ENCODE results near the gene PPP2R5E. TPM values are rescaled to one million over a fixed set of nuclear protein-coding genes. Genes with fewer than 3 reads are reported as not detected.

Gene PPP2R5E
- total RNA-seq, 2 experiments from 2014 or later: 30.0 to 32.5 TPM

DNA sequence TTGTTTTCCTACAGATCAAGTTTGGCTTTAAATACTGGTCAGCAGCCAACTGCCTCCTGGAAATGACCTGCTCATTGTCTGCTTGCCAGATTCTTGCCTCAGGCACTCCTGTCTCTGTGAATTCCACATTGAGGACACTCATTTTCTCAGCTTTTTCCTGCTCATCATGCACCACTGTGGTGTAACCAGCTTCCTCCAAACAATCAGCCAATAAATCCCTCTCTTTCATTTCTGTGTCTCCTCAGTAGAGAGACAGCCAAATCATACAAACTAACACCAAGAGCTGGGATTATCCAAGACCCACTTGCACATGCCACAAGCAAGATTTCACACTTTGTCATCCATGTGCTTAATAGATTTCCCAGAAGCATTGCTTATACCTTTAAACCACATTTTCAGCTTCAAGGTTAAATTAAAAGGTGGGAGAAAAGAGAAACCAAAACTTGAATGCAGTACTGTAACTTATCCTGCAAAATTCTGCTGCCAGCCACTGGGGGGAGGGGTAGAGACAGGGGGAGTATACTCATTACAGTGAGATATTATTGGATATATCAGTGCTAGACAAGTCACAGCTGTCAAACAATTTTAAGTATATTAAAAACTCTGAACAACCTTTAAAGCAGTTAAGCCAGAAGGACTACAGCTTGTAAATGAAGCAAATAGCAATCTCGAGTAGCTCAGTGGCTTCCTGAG, 105.0 kb downstream of the PPP2R5E start:
- CTCF ChIA-PET: interaction anchor here (0.9 to 1.3 kb wide), 6 partner anchors 10 to 193 kb away, joined by 3 to 5 read pairs (median 3); no protein-coding TSS in a partner anchor
- H3K27ac Mint-ChIP-seq: no peak overlapping the region
- no peaks in the 10 kb centered on the region for H3K9me3 Mint-ChIP-seq
- H3K4me3 Mint-ChIP-seq: no peak overlapping the region
- peak; percentile 47 for DNase-seq
- H3K27me3 Mint-ChIP-seq (ENCODE audit: low read depth): no peaks in the 10 kb centered on the region
- H3K4me1 Mint-ChIP-seq (ENCODE audit: low read depth): peaks cover 55% of the 10 kb centered on the region
- intact Hi-C loops (cut with micrococcal nuclease): loop anchor here (1.0 to 2.0 kb wide), 2 partner anchors 41 to 106 kb away; no protein-coding TSS in a partner anchor
- H3K36me3 Mint-ChIP-seq (ENCODE audit: low read depth): peaks cover 5% of the 10 kb centered on the region

DNA sequence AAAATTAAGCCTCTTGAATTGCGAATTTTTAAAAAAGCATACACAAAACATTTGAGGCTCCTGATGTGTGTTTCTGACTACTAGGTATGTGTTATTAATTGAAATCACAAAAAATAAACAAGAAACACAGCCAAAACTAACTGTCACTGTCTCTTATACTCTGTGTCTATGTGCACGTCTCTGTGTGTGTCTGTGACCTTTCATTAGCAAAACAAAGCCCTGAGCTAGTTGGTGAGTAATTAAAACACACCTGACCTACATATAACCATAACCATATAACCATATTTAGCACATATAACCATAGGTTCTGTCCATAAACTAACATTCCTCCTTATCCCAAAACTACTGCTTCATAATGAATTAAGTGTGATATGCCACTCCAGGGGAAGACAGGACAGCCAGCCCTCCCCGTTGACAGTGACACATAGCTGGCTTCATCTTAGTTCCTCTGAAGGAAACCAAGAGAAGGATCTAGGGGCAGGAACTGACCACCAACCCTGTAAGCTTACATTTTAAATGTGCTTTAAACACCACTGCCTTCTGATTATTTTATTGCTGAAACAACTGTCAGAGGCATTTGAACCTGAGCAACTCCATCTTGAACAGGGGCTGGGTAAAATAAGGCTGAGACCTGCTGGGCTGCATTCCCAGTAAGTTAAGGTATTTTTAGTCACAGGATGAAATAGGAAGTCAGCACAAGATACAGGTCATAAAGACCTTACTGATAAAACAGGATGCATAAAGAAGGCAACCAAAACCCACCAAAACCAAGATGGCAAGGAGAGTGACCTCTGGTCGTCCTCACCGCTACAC, 106.7 kb downstream of the PPP2R5E start:
- Mint-ChIP-seq H3K9me3 (no peaks in the 10 kb centered on the region), H3K27ac (no peak overlapping the region), H3K4me3 (no peak overlapping the region), H3K4me1 (ENCODE audit: low read depth) (peaks cover 58% of the 10 kb centered on the region), H3K27me3 (ENCODE audit: low read depth) (no peaks in the 10 kb centered on the region), H3K36me3 (ENCODE audit: low read depth) (peaks cover 5% of the 10 kb centered on the region)
- no peak for DNase-seq
- CTCF ChIA-PET: no interaction called here
- intact Hi-C loops (cut with micrococcal nuclease): no loop called here

DNA sequence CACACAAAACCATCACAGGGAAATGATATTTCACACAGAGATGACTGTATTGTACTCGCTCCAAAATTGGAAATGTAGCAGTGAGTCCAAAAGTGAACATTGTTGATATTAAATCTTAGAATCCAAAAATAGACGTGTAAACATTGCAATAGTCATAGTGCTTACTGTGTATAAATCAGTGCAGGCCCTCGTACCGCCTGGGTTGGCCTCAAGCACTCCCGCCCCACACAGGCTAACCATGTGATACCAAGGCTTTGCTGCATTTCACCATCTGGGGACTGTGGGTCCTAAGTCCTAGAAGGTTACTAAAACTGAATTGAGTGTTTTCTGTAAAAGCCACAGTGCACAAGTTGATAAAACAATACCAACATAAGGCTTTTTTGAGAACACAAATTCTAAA, 107.3 kb downstream of the PPP2R5E start:
- H3K27me3 Mint-ChIP-seq (ENCODE audit: low read depth): no peaks in the 10 kb centered on the region
- CTCF ChIA-PET: no interaction called here
- H3K27ac Mint-ChIP-seq: no peak overlapping the region
- peaks cover 53% of the 10 kb centered on the region for H3K4me1 Mint-ChIP-seq (ENCODE audit: low read depth)
- DNase-seq: no peak
- intact Hi-C loops (cut with micrococcal nuclease): no loop called here
- no peak overlapping the region for H3K4me3 Mint-ChIP-seq
- H3K9me3 Mint-ChIP-seq: no peaks in the 10 kb centered on the region
- H3K36me3 Mint-ChIP-seq (ENCODE audit: low read depth): no peaks in the 10 kb centered on the region

DNA sequence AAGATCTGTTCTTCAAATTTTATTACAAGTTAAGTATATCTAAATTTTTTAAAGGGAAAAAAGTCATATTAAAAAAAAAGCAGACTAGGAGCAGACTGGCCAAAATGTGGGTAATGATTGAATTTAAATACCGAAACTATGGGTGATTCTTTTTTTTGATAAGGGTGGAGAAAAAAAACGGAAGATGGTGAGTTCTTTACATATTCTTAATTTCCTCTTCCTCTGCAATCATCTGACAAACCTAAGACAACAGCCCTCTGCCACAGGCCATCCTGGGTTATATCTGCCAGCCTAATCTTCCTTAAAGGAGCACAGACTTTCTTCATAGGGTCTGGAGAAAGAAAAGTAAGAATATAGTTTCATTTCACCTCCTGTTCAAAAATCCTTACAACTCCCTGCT, 108.0 kb downstream of the PPP2R5E start:
- intact Hi-C loops (cut with micrococcal nuclease): no loop called here
- Mint-ChIP-seq H3K4me1 (ENCODE audit: low read depth) (peaks cover 52% of the 10 kb centered on the region), H3K27ac (no peak overlapping the region), H3K27me3 (ENCODE audit: low read depth) (no peaks in the 10 kb centered on the region), H3K36me3 (ENCODE audit: low read depth) (no peaks in the 10 kb centered on the region), H3K9me3 (no peaks in the 10 kb centered on the region), H3K4me3 (no peak overlapping the region)
- no peak for DNase-seq
- CTCF ChIA-PET: no interaction called here

DNA sequence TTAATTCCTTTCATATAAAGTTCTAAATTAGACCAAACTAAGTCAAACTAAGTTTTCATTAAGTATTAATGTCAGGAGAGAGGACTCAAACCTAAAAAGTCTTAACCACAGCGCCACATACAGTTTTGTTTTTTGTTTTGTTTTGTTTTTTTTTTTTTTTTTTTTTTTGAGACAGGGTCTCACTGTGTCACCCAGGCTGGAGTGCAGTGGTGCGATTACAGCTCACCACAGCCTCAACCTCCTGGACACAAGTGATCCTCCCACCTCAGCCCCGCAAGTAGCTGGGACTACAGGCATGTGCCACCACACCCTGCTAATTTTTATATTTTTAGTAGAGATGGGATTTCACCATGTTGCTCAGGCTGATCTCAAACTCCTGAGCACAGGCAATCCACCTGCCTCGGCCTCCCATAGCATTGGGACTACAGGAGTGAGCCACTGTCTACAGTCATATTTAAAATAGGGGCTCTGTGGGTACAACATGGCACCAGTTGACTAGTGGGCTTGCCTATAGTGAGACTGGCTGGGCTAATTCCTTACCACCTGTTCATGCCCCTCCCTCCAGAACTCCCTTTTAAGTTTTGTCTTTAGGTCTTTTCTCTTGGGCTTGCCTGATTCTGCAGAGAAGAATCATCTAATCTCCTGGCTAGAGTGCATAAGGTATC, 110.2 kb downstream of the PPP2R5E start:
- no peaks in the 10 kb centered on the region for H3K9me3 Mint-ChIP-seq
- peaks cover 39% of the 10 kb centered on the region for H3K4me1 Mint-ChIP-seq (ENCODE audit: low read depth)
- no peak overlapping the region for H3K27ac Mint-ChIP-seq
- DNase-seq: no peak
- H3K27me3 Mint-ChIP-seq (ENCODE audit: low read depth): no peaks in the 10 kb centered on the region
- intact Hi-C loops (cut with micrococcal nuclease): no loop called here
- CTCF ChIA-PET: no interaction called here
- no peaks in the 10 kb centered on the region for H3K36me3 Mint-ChIP-seq (ENCODE audit: low read depth)
- no peak overlapping the region for H3K4me3 Mint-ChIP-seq

DNA sequence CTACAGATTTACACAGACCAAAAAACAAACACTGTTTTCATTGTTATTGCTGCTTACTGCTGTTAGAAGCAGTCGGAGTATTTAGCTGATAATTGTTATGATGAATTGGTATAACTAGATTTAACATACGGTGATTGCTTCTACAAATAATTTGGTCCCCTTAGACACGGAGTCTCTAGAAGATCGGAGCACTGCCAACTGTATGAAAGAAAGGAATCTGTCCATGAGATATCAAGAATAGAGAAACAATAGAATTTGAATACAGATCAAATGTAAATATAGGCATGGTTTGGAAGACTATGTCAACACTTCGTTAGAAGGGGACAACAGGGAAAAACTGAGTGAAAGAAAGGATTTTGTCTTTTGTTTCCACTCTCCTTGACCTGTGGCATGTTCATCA, 110.9 kb downstream of the PPP2R5E start:
- Mint-ChIP-seq H3K4me1 (ENCODE audit: low read depth) (peaks cover 35% of the 10 kb centered on the region), H3K9me3 (no peaks in the 10 kb centered on the region), H3K36me3 (ENCODE audit: low read depth) (no peaks in the 10 kb centered on the region), H3K4me3 (no peak overlapping the region), H3K27ac (no peak overlapping the region), H3K27me3 (ENCODE audit: low read depth) (no peaks in the 10 kb centered on the region)
- intact Hi-C loops (cut with micrococcal nuclease): no loop called here
- DNase-seq: no peak
- CTCF ChIA-PET: no interaction called here

DNA sequence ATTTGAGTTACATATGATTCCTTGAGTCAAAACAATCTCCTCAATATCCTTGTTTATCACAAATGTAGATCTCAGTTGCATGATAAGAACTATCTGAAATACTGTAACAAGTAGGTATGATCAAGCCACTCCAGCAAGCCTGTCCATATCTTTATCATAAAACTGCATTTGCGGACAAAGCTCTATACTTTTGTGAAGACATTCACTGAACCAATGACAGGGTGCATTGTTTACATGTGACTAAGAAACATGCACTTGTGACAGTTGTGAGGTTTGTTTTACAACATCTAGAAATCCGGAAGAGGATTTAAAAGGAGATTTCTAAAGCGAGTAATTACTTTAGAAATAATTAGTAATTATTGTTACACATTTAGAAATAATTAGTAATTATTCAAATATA, 111.7 kb downstream of the PPP2R5E start:
- Mint-ChIP-seq H3K27me3 (ENCODE audit: low read depth) (no peaks in the 10 kb centered on the region), H3K9me3 (no peaks in the 10 kb centered on the region), H3K4me3 (no peak overlapping the region), H3K36me3 (ENCODE audit: low read depth) (no peaks in the 10 kb centered on the region), H3K4me1 (ENCODE audit: low read depth) (peaks cover 29% of the 10 kb centered on the region), H3K27ac (no peak overlapping the region)
- no peak for DNase-seq
- CTCF ChIA-PET: interaction anchor here (0.6 kb wide), 1 partner anchor 310 kb away, joined by 4 read pairs; no protein-coding TSS in a partner anchor
- intact Hi-C loops (cut with micrococcal nuclease): no loop called here

DNA sequence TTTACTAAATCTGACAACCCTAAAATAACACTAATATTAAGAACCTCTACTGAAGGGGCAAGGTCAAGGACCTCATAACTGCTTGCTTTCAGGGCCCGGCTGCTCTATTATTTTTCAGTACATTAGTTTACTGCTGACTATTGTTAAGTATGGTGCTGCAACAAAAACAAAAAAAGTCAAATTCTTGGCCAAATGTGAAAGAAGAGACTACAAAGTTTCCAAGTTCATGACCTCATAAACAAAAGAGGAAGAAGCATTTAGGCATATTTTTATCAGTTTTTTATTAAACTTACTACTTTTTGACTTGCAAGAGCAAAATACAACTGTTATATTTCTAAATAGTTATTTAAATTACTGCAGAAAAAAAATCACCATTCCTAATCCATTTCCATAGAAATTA, 114.7 kb downstream of the PPP2R5E start:
- Mint-ChIP-seq H3K4me3 (no peak overlapping the region), H3K27me3 (ENCODE audit: low read depth) (no peaks in the 10 kb centered on the region), H3K36me3 (ENCODE audit: low read depth) (no peaks in the 10 kb centered on the region), H3K9me3 (no peaks in the 10 kb centered on the region), H3K4me1 (ENCODE audit: low read depth) (peaks cover 13% of the 10 kb centered on the region), H3K27ac (no peak overlapping the region)
- intact Hi-C loops (cut with micrococcal nuclease): no loop called here
- CTCF ChIA-PET: no interaction called here
- no peak for DNase-seq

DNA sequence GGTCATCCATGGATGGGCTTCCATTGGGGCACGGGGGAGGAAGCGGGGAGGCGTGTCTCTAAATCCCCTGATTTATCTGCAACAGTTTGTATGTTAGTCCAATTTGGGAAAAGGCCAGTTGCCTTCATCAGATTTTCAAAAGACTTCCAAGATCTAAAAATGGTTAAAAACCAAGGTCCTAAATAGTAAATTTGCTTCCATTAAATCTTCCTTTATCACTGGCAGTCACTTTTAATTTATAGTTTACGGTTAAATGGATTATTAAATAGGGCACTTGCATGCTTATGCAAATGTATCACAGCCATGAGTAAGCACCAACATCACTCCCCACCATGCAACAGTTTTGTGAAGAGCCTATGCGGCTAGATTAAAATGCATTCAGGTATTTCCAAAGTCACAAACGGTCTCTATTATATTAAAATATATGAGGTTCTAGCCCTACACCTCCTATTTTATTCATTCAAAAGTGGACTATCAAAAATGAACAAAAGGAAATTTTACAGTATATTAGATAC, 116.3 kb downstream of the PPP2R5E start:
- intact Hi-C loops (cut with micrococcal nuclease): no loop called here
- peaks cover 1% of the 10 kb centered on the region for H3K36me3 Mint-ChIP-seq (ENCODE audit: low read depth)
- peaks cover 8% of the 10 kb centered on the region for H3K4me1 Mint-ChIP-seq (ENCODE audit: low read depth)
- H3K4me3 Mint-ChIP-seq: no peak overlapping the region
- no peak for DNase-seq
- no peak overlapping the region for H3K27ac Mint-ChIP-seq
- CTCF ChIA-PET: interaction anchor here (0.6 to 0.7 kb wide), 3 partner anchors 45 to 710 kb away, joined by 3 to 7 read pairs (median 3); no protein-coding TSS in a partner anchor
- no peaks in the 10 kb centered on the region for H3K9me3 Mint-ChIP-seq
- no peaks in the 10 kb centered on the region for H3K27me3 Mint-ChIP-seq (ENCODE audit: low read depth)

DNA sequence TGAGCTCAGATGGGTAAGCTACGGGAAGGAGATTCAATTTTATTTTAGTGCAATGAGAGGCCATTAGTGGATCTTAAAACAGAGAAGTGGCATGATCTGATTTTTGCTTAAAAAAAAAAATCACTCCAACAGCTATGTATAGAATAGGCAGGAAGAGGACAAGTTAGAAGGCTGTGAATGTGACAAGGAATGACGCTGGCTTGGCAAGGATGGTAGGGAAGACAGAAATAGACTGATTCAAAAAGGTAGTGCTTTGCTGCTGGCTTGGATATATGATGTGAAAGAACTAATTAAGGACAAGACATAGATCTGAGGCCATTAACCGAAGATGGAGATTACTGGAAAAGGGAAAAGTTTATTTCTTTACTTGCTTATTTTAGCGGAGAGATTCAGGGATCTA, 119.3 kb downstream of the PPP2R5E start:
- H3K36me3 Mint-ChIP-seq (ENCODE audit: low read depth): peaks cover 16% of the 10 kb centered on the region
- H3K4me1 Mint-ChIP-seq (ENCODE audit: low read depth): peaks cover 4% of the 10 kb centered on the region
- DNase-seq: no peak
- intact Hi-C loops (cut with micrococcal nuclease): no loop called here
- H3K9me3 Mint-ChIP-seq: no peaks in the 10 kb centered on the region
- no peak overlapping the region for H3K4me3 Mint-ChIP-seq
- H3K27ac Mint-ChIP-seq: no peak overlapping the region
- H3K27me3 Mint-ChIP-seq (ENCODE audit: low read depth): no peaks in the 10 kb centered on the region
- CTCF ChIA-PET: no interaction called here

DNA sequence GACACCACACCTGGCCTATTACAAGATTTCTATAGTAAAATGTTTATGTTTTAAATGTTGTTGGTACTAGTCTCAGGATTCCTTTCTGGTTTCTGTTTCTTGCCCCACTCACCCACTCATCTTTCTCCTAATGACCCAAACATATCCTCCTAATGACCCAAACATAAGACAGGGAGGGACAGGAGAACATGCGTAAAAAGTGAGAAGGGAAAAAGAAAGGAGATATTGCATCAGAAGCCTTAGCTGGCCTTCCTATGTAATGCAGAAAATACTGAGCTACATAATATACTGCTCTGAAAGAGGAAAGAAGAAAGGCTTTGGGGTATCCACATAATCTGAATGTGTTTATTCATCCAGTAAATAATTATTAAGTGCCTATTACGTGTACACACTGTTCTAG, 119.8 kb downstream of the PPP2R5E start:
- Mint-ChIP-seq H3K36me3 (ENCODE audit: low read depth) (peaks cover 16% of the 10 kb centered on the region), H3K9me3 (no peaks in the 10 kb centered on the region), H3K27me3 (ENCODE audit: low read depth) (no peaks in the 10 kb centered on the region), H3K4me3 (no peak overlapping the region), H3K4me1 (ENCODE audit: low read depth) (peaks cover 4% of the 10 kb centered on the region), H3K27ac (no peak overlapping the region)
- DNase-seq: no peak
- CTCF ChIA-PET: no interaction called here
- intact Hi-C loops (cut with micrococcal nuclease): no loop called here

DNA sequence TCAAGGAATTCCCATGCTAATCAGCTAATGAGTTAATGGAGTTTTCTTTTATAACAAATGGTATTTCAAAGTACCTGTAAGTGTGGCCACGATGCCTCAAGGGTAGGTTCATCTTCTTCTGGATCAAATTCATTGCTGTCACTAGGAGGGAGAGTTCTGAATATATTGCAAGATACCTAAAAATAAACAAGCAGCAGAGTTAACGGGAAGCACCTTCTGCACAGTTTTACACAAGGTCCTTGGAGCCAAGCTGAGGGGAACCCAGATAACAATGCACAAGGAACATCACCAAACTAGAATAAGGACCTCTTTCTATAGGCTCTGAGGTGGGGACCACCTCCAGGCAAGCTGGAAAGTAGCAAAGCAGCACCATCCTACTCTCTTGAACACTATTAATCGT, 121.3 kb downstream of the PPP2R5E start:
- H3K9me3 Mint-ChIP-seq: no peaks in the 10 kb centered on the region
- H3K4me1 Mint-ChIP-seq (ENCODE audit: low read depth): peaks cover under 1% of the 10 kb centered on the region
- intact Hi-C loops (cut with micrococcal nuclease): no loop called here

More for the DNA sequence above, 121.3 kb downstream of the PPP2R5E start:
- Mint-ChIP-seq H3K36me3 (ENCODE audit: low read depth) (peaks cover 16% of the 10 kb centered on the region), H3K4me3 (no peak overlapping the region), H3K27me3 (ENCODE audit: low read depth) (no peaks in the 10 kb centered on the region), H3K27ac (no peak overlapping the region)
- CTCF ChIA-PET: no interaction called here
- DNase-seq: no peak

Measured in activated naive CD4-positive, alpha-beta T cell treated with anti-CD3 and anti-CD28 coated beads for 36 hours (primary cell).